Gastroesophageal sphincter (tissue), 3 donors: ENCODE measurements around the gene IFT81.

Experiments used
- EP300 ChIP-seq: sonication (generic); formaldehyde crosslinking; IDR thresholded peaks from one replicate; pipeline ENCODE4 v1.6.1; 2017; ENCODE audit warnings: antibody characterized with exemption, mild to moderate bottlenecking
- POLR2AphosphoS5 ChIP-seq: sonication (generic); formaldehyde crosslinking; IDR thresholded peaks from one replicate; pipeline ENCODE4 v1.6.1; 2017; ENCODE audit warnings: antibody characterized with exemption
- TF ChIP-seq, protein P1 (sequence below), 4 experiments: fragments of 200-600 bp in 2 of 4; fragments of 450-650 bp in 2 of 4; sonication (generic) in 1 of 4; IDR thresholded peaks; one replicate each; pipeline ENCODE4 v1.5.1; 2017 to 2019; ENCODE audit warnings: antibody characterized with exemption in 4 of 4, mild to moderate bottlenecking in 2 of 4, moderate library complexity in 2 of 4

DNA sequence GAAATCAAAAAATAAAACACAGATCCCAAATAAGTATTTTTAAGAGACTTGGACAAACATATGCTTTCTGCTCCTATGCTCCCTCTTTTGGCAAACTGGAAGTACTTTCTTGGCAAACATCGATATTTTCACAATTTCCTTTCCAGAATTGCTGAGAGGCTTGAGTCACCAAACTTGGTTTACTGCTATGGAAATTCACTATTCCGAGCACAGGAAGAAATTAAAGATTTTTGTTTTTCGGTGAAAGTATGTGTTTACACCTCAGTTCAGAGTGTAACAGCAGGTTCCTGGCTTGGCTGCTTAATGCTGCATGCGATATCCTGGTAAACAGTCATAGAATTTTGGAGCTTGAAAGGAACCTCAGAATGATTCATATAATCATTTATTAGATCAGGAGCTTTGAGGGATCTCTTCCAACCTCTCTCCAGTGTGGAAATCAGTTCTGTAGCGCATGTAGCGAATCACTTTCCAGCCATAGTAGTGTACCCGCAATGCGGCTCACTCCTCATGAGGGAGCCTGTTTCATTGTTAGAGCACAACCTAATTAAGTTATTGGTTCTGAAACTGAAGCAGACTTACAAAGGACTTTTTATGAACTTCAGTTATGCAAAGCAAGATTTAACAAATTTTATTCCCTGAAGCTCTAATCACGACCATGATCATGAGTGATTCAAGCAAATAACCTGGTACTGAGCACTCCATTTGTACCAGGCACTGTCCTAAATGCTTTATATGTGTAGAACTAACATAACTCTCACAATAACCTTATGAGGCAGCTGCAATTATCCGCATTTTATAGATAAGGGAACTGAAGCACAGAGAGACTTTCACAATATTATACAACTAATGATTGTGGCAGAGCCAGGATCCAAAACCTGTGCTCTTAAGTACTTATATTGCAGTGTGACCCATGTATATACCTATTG lies 100.5 kb downstream of the IFT81 start:
- TF ChIP-seq, protein P1, sequence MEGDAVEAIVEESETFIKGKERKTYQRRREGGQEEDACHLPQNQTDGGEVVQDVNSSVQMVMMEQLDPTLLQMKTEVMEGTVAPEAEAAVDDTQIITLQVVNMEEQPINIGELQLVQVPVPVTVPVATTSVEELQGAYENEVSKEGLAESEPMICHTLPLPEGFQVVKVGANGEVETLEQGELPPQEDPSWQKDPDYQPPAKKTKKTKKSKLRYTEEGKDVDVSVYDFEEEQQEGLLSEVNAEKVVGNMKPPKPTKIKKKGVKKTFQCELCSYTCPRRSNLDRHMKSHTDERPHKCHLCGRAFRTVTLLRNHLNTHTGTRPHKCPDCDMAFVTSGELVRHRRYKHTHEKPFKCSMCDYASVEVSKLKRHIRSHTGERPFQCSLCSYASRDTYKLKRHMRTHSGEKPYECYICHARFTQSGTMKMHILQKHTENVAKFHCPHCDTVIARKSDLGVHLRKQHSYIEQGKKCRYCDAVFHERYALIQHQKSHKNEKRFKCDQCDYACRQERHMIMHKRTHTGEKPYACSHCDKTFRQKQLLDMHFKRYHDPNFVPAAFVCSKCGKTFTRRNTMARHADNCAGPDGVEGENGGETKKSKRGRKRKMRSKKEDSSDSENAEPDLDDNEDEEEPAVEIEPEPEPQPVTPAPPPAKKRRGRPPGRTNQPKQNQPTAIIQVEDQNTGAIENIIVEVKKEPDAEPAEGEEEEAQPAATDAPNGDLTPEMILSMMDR (IDR thresholded peaks at IDR 0.05), result peak; percentile 62 to 80 (median 74)
- TF ChIP-seq POLR2AphosphoS5 (peak; percentile 76), EP300 (no peak)
